NCI-H524 (cell line): ENCODE data around the gene C3orf49.

Experiments used
- DNase-seq, 2 experiments: peaks; one replicate each; lab custom pipeline; 2025; lab: John Stamatoyannopoulos, UW

The C3orf49 gene

GRCh38 chr3:63886858-63887257, 67.8 kb downstream of the C3orf49 start:
- no peak for DNase-seq

GRCh38 chr3:63891518-63891917, 72.4 kb downstream of the C3orf49 start:
- no peak for DNase-seq

GRCh38 chr3:63892773-63893352, 73.8 kb downstream of the C3orf49 start:
- DNase-seq, result no peak

- no peak for DNase-seq
Measured at GRCh38 chr3:63895422-63896189, 76.5 kb downstream of the C3orf49 start.

GRCh38 chr3:63896332-63897030, 77.4 kb downstream of the C3orf49 start:
- peak in 1 of 2 experiments; percentile 9 for DNase-seq
